ENCODE measurements around the gene EHD1.

EHD1 gene

GRCh38 chr11:64900774-64901173 is 22.4 kb upstream of the EHD1 start:
- no peak overlapping the region for H3K4me3 Mint-ChIP-seq
- no peaks in the 10 kb centered on the region for H3K27me3 Mint-ChIP-seq
- no peaks in the 10 kb centered on the region for H3K9me3 Mint-ChIP-seq
- no peak for ATAC-seq (replicated peaks)
- no peak overlapping the region for H3K27ac Mint-ChIP-seq
- peaks cover 0 to 8% of the 10 kb centered on the region in 2 donors for H3K4me1 Mint-ChIP-seq
- H3K36me3 Mint-ChIP-seq = peaks cover 42 to 44% of the 10 kb centered on the region in 2 donors
- no peak for DNase-seq

DNA sequence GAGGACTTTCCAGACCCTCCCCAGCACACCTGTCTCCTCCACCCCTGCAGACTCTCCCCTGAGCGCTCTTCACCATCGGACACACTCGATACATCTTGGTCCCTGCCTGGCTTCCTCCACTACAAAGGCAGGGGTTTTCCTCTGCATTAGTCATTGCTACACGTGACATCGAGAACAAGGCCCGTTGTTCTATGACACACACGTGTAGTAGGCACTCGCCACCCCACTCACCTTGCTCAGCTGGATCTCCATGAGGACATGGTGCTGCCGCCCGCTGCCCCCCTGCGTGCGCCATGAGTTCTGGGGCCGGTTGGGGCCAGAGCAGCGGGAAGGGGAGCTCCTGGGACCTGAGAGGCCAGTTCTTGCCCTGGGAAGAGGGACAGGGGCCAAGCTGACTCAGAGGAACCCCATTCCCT is 21.9 kb upstream of the EHD1 start:
- DNase-seq (no peak), ATAC-seq (replicated peaks) (peak; percentile 70 to 87)
- peaks cover 44 to 45% of the 10 kb centered on the region in 2 donors for H3K36me3 Mint-ChIP-seq
- H3K27ac Mint-ChIP-seq = no peak overlapping the region
- H3K4me3 Mint-ChIP-seq = no peak overlapping the region
- peaks cover 0 to 11% of the 10 kb centered on the region in 2 donors for H3K4me1 Mint-ChIP-seq
- H3K27me3 Mint-ChIP-seq = no peaks in the 10 kb centered on the region
- H3K9me3 Mint-ChIP-seq = no peaks in the 10 kb centered on the region

GRCh38 chr11:64898541-64898940 is 20.1 kb upstream of the EHD1 start:
- H3K27ac Mint-ChIP-seq = no peak overlapping the region
- no peak overlapping the region for H3K4me3 Mint-ChIP-seq
- peaks cover 41 to 42% of the 10 kb centered on the region in 2 donors for H3K36me3 Mint-ChIP-seq
- ATAC-seq (replicated peaks) (no peak), DNase-seq (no peak)
- H3K9me3 Mint-ChIP-seq = no peaks in the 10 kb centered on the region
- no peaks in the 10 kb centered on the region for H3K27me3 Mint-ChIP-seq
- peaks cover 11 to 18% of the 10 kb centered on the region in 2 donors for H3K4me1 Mint-ChIP-seq

DNA sequence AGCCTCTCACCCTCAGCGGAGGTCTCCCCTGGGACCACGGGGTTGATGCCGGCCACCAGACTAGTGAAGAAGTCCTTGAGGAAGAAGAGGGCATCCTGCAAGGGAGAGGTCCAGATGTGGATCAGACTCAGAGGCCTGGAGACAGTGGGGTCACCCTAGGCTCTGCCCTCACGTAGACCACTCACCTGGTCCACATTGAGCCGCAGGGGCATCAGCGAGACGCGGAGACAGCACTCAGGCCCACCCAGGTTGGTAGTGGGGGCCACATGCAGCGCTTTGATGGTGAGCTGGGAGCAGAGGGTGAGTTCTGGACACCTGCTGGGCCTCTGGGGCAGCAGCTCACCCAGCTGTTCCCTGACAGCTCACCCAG is 19.6 kb upstream of the EHD1 start:
- H3K27me3 Mint-ChIP-seq = no peaks in the 10 kb centered on the region
- DNase-seq (no peak), ATAC-seq (replicated peaks) (no peak)
- peaks cover 40 to 42% of the 10 kb centered on the region in 2 donors for H3K36me3 Mint-ChIP-seq
- H3K9me3 Mint-ChIP-seq = no peaks in the 10 kb centered on the region
- H3K4me3 Mint-ChIP-seq = no peak overlapping the region
- H3K27ac Mint-ChIP-seq = no peak overlapping the region
- H3K4me1 Mint-ChIP-seq = peaks cover 16 to 18% of the 10 kb centered on the region in 2 donors

DNA sequence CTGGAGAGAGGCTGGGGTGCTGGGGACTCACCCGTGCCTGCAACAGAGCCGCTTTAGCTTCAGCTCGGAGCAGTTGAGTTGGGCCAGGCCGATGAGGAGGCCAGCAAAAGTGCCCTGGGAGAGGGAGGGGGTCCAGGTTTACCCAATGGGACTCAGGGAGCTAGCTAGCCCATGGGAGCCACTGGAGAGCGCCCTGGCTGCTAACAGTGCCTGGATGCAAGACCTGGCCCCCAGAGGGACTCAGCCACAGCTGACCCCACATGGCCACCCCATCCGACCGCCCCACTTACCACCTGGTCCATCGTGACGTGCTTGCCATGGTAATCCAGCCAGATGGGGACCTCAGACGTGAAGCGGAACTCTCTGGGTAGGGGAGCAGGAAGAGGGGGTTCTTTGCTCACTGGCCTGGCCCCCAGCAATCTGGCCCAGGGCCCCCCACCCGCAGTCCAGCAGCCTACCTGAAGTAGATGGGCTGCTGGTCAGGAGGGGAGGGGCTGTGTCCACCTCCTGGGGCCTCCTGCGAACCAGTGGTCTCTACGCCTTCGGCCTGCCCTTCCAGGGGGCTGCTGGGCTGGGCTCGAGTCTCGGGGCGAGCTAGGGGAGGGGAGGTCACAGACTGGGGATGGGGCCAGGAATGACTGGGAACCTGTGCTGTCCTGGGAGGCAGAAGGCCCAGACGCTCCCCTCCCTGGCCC is 19.1 kb upstream of the EHD1 start:
- Mint-ChIP-seq H3K4me1 (peaks cover 19 to 21% of the 10 kb centered on the region in 2 donors), H3K9me3 (no peaks in the 10 kb centered on the region), H3K36me3 (peaks cover 38 to 42% of the 10 kb centered on the region in 2 donors), H3K27me3 (no peaks in the 10 kb centered on the region), H3K27ac (no peak overlapping the region), H3K4me3 (no peak overlapping the region)
- ATAC-seq (replicated peaks) (no peak), DNase-seq (no peak)

GRCh38 chr11:64896448-64897022 is 18.1 kb upstream of the EHD1 start:
- Mint-ChIP-seq H3K27me3 (no peaks in the 10 kb centered on the region), H3K36me3 (peaks cover 30 to 36% of the 10 kb centered on the region in 2 donors), H3K9me3 (no peaks in the 10 kb centered on the region), H3K4me1 (peaks cover 25 to 31% of the 10 kb centered on the region in 2 donors), H3K27ac (no peak overlapping the region), H3K4me3 (no peak overlapping the region)
- DNase-seq (no peak), ATAC-seq (replicated peaks) (no peak)

GRCh38 chr11:64894812-64895452 is 16.5 kb upstream of the EHD1 start:
- Mint-ChIP-seq H3K9me3 (no peaks in the 10 kb centered on the region), H3K4me1 (peaks cover 20 to 39% of the 10 kb centered on the region in 2 donors), H3K4me3 (no peak overlapping the region), H3K27me3 (no peaks in the 10 kb centered on the region), H3K27ac (no peak overlapping the region), H3K36me3 (peaks cover 27 to 28% of the 10 kb centered on the region in 2 donors)
- no peak for DNase-seq
- ATAC-seq (replicated peaks) = no peak

GRCh38 chr11:64894070-64894811 is 15.8 kb upstream of the EHD1 start:
- peak overlapping the region; percentile 37 for H3K27ac Mint-ChIP-seq
- H3K9me3 Mint-ChIP-seq = no peaks in the 10 kb centered on the region
- H3K4me1 Mint-ChIP-seq = peaks cover 21 to 40% of the 10 kb centered on the region in 2 donors
- no peak overlapping the region for H3K4me3 Mint-ChIP-seq
- peaks cover 24% of the 10 kb centered on the region in 2 donors for H3K36me3 Mint-ChIP-seq
- H3K27me3 Mint-ChIP-seq = no peaks in the 10 kb centered on the region
- peak; percentile 97 to 98 for ATAC-seq (replicated peaks)
- peak; percentile 82 for DNase-seq

DNA sequence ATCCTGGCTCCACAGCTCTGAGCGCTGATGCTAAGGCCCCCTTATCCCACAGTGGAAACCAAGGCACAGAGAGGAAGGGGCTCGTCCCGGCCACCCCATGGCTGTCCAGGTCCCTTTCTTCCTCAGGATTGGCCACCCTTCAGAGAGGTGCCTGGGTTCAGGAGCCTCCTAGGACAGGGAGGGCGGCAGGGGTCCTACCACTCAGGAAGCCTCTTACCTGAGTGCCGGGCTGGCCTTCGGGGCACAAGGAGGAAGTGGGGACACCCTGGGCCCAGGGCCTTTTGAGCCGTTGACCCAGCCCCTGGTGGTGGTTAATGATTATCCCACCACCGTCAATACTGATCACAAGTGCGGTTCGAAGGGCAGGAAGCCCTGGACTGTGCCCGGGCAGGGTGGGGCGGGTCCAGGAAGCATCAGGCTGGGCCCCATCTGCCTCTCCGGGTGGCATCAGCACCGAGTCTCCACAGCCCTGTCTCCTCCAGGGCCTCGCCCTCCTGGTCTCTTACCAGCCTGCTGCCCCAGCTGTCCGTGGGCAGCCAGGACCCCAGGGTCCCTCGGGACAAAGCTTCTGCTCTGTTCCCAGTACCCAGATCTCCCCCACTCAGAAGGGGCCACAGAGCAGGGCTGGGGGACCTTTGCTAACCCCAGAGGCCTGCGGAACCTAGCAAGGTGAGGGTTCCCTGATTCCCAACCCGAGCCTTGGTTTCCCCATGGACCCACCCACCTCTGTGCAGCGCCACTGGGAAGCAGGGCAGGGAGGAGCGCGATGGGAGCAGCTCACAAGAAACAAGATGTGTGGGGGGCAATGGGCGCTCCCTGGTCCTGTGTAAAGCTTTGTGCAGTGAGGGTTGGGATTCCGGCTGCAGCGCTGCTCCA is 15.0 kb upstream of the EHD1 start:
- no peaks in the 10 kb centered on the region for H3K9me3 Mint-ChIP-seq
- ATAC-seq (replicated peaks) (peak in 1 of 2 donors; percentile 17), DNase-seq (no peak)
- peaks cover 19% of the 10 kb centered on the region in 2 donors for H3K36me3 Mint-ChIP-seq
- H3K4me1 Mint-ChIP-seq = peaks cover 26 to 48% of the 10 kb centered on the region in 2 donors
- no peaks in the 10 kb centered on the region for H3K27me3 Mint-ChIP-seq
- no peak overlapping the region for H3K4me3 Mint-ChIP-seq
- H3K27ac Mint-ChIP-seq = no peak overlapping the region

DNA sequence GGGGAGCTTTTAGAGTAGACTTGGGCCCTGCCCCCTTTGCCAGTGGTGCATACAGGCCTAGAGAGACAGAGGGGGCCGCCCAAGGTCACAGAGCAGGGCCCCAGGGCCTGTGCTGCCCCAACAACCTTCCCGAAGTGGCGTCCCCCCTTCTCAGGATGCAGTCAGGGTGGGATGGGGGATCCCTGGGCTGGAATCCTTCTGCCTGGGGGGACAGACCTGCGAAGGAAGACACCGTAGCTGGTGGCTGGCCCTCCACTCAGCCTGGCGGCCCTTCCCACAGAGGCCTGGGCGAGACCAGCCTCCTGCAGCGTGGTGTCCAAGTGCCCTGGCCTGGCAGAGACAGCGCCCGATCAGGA is 14.4 kb upstream of the EHD1 start:
- DNase-seq = no peak
- no peak for ATAC-seq (replicated peaks)
- peaks cover 16 to 17% of the 10 kb centered on the region in 2 donors for H3K36me3 Mint-ChIP-seq
- no peak overlapping the region for H3K4me3 Mint-ChIP-seq
- H3K27ac Mint-ChIP-seq = no peak overlapping the region
- peaks cover 31 to 55% of the 10 kb centered on the region in 2 donors for H3K4me1 Mint-ChIP-seq
- H3K9me3 Mint-ChIP-seq = no peaks in the 10 kb centered on the region
- no peaks in the 10 kb centered on the region for H3K27me3 Mint-ChIP-seq

- H3K27ac Mint-ChIP-seq = peak overlapping the region; percentile 33
- H3K9me3 Mint-ChIP-seq = no peaks in the 10 kb centered on the region
Measured at GRCh38 chr11:64892411-64892831, 14.0 kb upstream of the EHD1 start.

GRCh38 chr11:64891880-64892279 is 13.5 kb upstream of the EHD1 start:
- ATAC-seq (replicated peaks) (no peak), DNase-seq (no peak)
- Mint-ChIP-seq H3K27ac (peak overlapping the region; percentile 33), H3K36me3 (peaks cover 9% of the 10 kb centered on the region in 2 donors), H3K9me3 (no peaks in the 10 kb centered on the region), H3K4me1 (peaks cover 34 to 61% of the 10 kb centered on the region in 2 donors), H3K27me3 (no peaks in the 10 kb centered on the region), H3K4me3 (no peak overlapping the region)

More at GRCh38 chr11:64892411-64892831, 14.0 kb upstream of the EHD1 start:
- no peak for DNase-seq
- Mint-ChIP-seq H3K36me3 (peaks cover 14 to 15% of the 10 kb centered on the region in 2 donors), H3K4me3 (no peak overlapping the region), H3K4me1 (peaks cover 32 to 57% of the 10 kb centered on the region in 2 donors), H3K27me3 (no peaks in the 10 kb centered on the region)
- ATAC-seq (replicated peaks) = no peak

- Mint-ChIP-seq H3K27me3 (no peaks in the 10 kb centered on the region), H3K4me1 (peaks cover 34 to 61% of the 10 kb centered on the region in 2 donors), H3K36me3 (peaks cover 9% of the 10 kb centered on the region in 2 donors), H3K9me3 (no peaks in the 10 kb centered on the region), H3K27ac (peak overlapping the region; percentile 33), H3K4me3 (no peak overlapping the region)
- DNase-seq (no peak), ATAC-seq (replicated peaks) (no peak)
Measured at GRCh38 chr11:64891215-64891848, 12.9 kb upstream of the EHD1 start.
